CD4-positive, alpha-beta T cell treated with Interleukin-1 beta for 1 hour (primary cell): Measurements from ENCODE around the gene HDAC11.
"Not testable (repeated sequence)": the region's sequence is repeated elsewhere in the genome, so short reads cannot be mapped to it uniquely, and the experiment has no call there.

ENCODE experiments used
- DNase-seq, 2 donors: peaks; one replicate each; pipeline ENCODE4 v3.0.0-alpha.2; 2020 to 2022

The HDAC11 gene

DNA sequence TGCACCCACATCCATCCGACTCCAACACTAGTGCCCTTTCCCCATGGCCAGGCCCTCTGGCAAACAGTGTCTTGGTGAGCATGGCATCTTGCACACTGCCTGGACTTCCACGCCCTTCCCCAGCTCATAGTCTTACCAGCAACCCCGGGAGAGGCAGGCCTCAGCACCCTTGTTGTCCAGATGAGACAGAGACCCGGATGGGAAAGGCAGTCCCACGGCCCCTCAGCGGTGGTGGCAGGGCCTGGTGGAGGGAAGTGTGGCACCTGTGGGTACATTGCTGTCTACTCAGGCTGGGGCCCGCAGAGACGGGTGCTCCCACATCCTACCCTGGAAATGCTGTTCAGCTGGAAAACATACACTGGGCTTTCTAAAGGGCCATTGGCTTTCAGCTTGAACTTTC, 28.4 kb downstream of the HDAC11 start:
- DNase-seq: no peak

DNA sequence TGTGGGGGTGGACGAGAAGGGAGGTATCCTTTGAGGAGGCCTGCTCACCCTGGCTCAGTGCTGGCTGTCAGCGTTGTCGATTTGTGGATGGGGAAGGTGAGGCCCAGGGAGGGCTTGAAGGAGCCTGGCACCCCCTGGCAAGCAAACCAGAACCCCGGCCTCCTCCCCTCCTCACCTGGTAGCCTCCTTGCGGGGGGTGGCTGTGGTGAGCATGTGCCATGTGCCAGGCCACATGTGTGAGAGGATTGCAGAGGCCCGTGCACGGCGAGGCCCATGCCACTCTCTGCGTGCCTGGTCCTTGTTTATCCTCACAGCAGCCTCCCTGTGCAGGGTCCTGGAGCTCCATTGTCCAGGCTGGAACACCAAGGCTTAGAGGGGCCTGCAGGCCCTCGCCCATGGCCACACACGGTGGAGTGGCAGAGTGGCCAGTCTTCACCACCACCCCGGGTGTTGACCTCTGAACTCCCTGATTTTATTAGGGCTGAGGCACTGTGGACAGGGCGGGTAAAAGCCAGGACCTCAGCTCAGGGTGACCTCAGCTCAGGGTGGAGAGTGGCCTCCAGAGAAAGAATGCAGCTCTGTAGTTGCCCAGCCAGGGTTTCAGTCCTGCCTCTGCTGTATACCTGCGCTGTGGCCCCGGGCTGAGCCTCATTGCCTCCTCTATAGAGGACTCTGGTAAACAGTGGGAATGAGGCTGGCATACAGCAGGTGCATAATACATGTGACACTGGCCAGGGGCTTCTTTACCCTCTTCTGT, 29.1 kb downstream of the HDAC11 start:
- no peak for DNase-seq

DNA sequence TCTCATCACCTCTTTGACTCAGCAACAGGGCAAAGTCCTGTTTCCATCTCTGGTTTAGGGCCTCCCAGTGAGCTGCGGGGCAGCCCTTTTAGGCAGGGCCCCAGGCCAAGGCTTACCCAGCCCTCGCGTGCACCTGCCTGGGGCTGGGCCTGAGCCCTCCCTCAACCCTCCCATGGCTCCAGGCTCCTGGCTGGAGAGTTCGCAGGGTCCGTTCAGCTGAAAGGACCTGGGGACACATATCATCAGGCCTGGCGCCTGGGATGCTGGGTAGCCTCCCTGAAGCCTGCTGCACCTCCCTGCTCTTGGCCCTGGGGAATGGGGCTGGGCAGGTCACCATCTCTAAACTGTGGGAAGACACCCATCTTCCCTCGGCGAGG, 29.7 kb downstream of the HDAC11 start:
- DNase-seq: no peak

DNA sequence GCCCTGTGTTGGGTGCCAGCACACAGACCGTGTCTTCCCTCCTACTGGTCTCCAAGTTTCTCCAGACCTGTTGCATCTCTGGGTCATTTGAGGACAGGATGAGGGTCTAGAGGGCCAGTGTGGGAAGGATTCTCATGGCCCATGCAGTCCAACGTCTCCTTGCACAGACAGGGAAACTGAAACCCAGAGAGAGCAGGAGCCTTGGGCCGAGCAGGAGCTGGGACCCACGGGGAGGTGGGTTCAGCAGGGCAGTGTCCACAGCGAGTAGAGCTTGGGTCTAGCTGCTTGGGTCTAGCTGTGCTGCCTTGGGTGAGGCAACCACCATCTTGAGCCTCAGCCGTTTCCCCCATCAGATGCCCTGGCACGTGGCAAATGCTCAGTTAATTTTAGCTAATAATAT, 32.3 kb downstream of the HDAC11 start:
- DNase-seq: no peak

DNA sequence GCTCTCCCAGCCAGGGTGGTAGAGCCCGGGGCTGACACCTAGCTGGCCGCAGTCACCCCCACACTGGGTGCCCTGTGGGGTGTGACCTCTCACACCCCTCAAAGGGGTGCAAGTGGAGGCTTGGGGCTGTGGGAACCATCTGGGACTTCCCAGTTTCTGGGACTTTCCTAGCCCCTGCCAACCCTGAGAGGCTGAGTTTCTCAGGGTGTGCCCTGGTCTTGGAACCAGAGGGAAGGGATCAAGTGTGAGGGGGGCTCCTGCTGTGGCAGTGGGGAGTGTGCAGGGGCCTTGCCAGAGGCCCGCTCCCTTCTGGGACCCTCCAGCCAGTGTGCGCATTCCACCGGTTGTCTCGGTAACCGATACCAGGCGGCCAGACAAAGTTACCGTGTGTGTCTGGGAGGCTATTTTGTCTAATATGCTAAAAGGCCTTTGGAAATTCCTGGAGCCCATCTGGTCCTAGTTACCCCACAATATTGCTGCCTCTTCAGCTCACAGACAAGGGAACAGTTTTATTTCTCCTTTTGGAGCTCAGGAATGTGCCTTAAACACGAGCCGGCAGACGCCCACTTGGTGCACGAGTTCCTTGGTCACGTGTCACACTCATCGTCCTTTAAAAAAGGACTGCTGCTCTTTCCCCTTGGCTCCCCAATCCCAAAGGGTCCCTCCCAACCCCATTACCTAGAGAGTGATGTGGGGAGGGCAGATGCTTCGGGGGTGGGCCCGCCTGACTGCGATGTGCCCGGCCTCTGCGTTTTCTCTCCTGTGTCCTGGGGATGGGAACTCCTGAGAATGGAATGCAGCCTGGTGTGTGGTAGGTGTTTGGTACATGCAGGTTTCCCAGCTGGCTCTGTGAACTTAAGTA, 33.2 kb downstream of the HDAC11 start:
- no peak for DNase-seq

DNA sequence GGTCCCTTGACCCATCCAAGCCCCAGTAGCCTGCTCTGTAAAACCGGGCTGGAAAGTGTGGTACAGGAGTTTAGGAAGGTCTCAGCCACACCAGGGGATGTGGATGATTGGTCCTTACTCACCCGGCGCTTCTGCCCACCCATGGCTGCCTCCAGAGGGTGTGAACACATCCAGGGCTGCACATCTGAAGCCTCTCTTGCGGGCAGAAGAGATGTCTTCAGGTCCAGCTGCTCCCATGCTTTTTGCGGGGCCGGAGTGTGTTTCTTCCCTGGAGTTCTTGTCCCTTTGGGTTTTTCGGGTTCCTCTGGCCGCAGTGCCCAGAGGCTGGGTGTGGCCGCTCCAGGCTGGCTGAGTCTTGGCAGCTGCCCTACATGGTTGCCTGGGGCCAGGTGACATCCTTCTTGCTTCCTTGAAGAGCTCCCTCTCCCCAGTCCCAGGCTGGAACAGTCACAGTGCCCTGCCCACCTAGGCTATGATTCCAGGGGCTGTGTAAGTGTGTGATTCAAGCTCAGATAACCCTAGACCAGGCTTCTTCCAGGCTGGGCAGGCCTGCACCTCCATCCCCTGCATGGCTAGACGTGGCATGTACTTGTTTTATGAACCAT, 33.9 kb downstream of the HDAC11 start:
- no peak for DNase-seq

DNA sequence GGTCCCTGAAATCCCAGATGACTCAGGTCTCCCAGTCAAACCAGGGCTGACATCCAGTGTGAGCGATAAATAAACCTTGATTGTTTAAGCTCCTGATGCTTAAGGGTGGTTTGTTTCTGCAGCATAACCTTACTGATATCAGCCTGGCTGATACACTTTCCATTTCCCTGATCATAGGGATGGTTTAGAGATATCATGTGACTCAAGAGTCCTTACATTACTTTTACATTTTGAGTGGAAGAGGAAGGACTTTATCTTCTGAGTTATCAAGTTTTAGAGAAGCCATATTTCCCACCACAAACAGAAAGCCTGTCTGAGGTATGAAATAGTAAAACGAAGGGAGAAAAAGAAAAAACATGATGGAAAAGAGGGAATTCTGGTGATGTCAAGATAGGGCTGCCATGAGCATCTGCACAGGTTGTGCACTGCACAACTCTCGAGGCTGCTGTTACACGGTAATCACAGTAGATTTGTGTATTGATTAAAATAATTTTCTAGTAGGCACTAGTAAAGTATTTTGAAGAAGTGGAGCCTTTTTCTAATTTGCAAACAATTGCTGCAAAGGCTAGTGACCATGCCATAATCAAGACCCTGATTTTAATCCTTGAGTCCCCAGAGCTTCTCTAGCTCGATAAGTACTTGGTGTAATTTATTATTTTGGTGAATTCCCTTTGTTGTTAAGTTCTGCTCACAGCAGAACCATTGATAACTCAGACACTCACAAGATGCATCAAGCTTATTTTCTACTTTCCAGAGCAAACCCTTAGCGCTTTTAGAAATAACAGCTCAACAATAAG, 34.7 kb downstream of the HDAC11 start:
- no peak for DNase-seq

DNA sequence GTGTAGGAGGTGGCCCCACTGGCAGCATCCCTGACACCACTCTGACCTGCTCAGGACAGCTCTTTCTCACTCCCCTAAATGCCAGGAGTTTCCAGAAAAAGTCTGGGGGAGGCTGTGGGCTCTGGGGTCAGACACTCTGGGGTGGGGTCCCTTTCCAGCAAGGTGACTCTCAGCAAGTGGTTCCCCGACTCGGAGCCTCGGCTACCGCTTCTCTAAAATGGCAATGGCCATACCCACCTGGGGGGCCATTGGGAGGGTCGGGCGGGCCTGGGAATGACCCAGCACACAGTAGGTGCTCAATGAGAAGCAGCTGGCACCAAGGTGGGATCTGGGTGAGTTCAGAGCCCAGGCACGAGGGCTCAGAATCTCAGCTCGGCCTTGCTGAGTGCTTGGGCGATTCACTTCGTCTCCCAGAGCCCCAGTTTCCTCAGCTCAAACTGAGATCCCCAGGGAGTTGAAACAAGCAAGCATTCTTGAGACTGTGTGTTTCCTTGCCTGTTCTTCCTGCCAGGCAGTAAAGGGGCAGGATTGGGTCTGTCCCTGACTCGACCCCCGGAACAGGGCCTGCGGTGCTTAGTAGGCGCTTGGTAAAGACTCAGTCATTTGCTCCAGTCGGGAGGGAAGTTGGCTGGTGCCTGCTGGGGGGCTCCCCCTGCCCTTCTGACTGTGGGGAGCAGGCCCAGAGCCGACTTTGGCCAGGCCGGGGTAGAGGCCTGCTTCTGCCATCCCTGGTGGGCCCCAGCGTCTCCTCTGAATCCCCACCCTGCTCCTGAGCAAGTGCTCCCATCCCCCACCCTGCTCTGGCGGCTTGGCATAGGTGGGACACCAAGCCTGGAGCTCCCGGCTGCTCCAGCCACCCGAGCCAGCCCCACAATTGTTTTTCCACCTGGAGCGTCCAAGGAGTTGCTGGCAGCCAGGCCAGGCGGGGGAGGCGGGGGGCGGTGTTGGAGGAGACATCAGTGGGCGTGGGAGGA, 36.0 kb downstream of the HDAC11 start:
- no peak for DNase-seq

DNA sequence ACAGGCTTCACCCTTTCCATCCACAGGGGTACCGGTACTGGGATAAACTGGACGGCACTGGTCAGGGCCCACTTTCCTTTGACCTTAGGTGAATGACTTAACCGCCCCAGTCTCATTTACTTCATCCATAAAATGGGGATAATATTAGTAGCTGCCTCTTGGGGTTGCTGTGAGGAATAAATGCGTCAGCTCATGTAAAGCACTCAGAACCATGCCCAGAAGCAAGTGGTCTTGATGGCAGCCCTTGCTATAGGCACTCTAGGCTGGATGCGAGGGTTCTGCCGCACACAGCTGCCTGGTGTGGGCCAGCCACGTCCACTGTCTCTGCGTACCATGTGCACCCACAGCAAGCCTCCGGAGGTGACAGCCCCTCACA, 36.6 kb downstream of the HDAC11 start:
- DNase-seq: no peak

DNA sequence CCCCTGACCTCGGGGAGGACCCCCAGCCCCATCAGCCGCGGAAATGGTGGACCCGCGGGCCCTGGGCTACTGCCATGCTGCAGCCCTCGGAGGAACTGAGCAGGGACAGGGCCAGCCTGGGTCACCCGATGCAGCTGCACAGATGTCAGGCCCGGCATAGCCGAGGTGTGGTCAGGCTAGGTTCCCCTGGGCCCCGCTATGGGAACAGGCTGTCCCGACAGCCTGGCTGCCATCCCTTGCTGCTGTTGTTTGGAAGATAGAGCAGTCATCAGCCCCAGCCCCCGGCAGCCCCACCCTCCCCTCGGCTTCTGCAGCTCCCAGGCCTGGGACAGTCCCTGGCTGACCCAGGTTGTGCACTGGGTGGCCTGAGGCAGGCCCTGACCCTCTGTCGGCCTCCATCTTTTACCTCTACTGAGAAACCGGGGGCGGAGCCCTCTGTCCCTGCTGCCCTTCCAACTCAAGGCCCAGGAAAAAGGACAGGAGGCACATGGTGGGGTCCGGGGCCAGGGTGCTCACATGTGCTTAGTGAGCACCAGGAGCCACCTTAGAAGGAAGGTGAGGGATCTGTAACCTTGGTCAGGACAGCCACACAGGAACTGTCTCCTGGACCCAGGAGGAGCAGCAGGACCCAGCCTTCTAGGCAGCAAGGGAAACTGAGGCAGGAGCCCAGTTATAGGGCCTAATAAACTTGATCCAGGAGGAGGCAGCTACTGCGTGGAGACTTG, 37.3 kb downstream of the HDAC11 start:
- DNase-seq: no peak

DNA sequence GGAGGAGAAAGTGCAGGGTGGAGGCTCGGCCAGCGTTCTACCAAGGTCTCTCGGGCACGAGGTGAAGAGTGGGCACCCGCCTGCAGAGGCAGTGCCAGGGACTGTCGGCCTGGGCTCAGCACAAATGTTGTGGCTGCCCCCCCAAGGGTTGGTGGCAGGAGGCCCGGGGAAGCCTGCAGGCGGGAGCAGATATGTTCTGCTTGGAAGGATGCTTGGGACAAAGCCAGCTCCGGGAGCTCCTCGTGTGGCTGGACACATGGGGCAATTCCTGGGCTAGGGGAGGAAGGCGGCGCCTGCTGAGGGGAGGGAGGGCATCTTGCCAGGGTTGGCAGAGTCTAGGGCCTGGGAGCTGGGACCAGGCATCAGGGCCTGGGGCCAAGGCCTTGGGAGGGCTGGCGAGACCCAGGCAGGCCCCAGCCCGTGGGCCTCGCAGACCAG, 38.4 kb downstream of the HDAC11 start:
- no peak for DNase-seq

DNA sequence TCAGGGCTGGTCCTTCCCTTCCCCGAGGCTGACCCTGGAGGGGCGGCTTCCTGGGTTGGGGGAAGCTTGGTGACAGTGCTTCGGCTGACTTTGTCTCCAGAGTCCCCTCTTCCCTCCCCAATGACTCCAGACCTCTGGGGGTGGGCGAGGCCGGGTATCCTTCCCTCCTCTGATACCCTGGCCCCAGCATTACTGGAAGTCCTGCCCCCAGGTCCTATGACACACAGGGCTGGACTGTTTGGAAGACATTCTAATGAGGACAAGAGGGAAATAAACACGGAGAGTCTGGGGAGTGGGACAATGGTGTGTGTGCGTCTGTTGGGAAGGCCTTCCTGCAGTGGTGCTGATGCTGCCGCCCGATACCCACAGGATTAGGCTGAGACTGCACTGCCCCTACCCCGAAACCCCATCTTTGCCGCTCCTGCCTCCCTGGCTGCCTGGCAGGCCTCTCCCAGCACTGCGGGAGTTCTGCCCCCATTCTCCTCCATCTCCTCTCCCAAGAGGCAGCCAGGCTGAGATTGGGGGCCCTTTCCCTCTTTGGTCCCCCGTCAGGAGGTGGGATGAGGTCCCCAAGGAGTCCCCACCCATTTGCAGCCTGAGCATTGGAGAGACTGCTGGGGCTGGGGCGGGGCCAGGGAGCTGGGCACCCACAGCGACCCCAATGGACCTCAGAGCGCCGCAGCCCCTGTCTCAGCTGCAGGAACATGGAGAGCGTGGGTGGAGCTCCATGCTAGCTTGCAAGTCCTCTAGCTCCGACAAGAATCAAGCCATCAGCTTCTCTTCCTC, 39.1 kb downstream of the HDAC11 start:
- no peak for DNase-seq

DNA sequence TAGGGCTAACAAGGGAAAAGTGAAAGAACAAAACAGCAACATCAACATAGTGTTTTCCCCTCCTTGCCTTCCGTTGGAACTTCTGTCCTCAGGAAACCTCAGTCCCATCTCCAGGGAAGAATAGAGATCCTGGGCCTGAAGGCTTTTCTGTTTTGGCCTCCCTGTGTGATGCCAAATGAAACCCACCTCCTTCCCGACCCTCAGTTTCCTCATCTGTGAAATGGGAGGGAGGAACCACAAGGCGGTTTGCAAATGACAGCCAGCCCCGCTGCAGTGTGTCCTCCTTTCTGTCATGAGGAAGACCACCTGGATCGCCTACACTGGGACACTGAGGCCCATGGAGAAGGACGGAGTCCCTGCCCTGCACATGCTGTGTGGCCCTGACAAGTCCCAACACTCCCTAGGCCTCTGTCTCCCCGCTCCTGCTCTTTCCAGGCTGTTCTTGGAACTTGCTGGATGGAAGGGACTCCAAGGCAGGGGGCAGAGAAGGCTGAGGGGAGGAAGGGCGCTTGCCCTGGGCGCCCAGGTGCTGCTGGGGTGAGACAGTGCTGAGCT, 40.3 kb downstream of the HDAC11 start:
- no peak for DNase-seq

DNA sequence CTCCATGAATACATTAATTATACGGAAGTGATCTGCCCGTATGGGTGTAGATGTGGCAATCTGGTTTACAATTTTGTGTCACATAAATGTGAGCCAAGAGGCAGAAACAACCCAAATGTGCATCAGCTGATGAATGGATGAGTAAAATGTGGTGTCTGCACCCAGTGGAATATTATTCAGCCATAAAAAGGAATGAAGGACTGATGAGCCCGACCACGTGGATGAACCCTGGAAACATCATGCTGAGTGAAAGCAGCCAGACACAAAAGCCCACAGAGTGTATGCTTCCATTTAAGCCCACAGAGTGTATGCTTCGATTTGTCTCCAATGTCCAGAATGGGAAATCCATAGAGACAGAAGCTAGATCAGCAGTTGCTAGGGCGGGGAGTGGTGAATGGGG, 41.2 kb downstream of the HDAC11 start:
- no peak for DNase-seq

DNA sequence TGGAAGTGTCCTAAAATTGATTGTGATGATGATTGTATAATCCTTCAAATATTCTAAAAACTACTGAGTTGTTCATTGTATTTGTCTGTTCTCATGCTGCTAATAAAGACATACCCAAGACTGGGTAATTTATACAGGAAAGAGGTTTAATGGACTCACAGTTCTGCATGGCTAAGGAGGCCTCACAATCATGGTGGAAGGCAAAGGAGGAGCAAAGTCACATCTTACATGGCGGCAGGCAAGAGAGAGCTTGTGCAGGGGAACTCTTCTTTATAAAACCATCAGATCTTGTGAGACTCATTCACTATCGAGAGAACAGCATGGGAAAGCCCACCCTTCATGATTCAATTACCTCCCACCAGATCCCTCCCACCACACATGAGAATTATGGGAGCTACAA, 41.6 kb downstream of the HDAC11 start:
- not testable (repeated sequence) for DNase-seq

DNA sequence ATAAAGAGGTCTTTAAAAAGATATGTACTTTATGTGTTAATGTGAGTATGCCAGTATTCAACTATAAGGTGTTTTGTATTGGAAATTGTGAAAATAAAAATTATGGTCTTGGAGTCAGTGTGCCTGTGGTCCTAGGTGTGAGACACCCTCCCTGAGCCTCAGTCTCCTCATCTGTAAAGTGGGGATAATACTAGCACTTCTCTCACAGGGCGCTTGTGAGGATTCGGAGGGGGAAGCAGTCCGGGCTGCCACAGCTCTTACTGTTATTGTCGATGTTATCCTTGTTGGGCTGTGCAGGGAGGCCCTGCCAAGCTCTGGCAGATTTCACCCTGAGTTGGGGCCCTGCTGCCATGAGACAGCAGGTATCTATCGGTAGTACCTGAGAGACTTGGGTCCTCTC, 42.1 kb downstream of the HDAC11 start:
- DNase-seq: no peak

DNA sequence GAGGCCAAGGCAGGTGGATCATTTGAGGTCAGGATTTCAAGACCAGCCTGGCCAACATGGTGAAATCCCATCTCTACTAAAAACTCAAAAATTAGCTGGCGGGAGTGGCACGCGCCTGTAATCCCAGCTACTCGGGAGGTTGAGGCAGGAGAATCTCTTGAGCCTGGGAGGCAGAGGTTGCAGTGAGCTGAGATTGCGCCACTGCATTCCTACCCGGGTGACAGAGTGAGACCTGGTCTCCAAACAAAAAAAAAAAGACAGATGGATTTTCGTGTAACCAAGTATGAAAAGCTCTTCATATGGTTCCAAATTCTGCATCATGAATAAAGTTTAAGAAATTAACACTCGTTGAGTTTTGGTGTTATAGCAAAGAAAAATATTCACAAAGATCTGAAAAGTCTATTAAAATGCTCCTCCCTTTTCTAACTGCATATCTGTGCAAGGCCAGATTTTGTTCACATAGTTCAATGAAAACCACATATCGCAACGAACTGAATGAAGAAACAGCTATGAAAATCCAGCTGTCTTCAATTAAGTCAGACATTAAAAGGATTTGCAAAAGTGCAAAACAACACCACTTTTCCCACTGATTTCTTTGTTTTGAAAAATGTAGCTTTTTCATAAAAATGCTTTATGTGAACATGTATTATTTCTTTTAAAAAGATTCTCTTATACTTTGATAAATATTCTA, 45.0 kb downstream of the HDAC11 start:
- DNase-seq: no peak

DNA sequence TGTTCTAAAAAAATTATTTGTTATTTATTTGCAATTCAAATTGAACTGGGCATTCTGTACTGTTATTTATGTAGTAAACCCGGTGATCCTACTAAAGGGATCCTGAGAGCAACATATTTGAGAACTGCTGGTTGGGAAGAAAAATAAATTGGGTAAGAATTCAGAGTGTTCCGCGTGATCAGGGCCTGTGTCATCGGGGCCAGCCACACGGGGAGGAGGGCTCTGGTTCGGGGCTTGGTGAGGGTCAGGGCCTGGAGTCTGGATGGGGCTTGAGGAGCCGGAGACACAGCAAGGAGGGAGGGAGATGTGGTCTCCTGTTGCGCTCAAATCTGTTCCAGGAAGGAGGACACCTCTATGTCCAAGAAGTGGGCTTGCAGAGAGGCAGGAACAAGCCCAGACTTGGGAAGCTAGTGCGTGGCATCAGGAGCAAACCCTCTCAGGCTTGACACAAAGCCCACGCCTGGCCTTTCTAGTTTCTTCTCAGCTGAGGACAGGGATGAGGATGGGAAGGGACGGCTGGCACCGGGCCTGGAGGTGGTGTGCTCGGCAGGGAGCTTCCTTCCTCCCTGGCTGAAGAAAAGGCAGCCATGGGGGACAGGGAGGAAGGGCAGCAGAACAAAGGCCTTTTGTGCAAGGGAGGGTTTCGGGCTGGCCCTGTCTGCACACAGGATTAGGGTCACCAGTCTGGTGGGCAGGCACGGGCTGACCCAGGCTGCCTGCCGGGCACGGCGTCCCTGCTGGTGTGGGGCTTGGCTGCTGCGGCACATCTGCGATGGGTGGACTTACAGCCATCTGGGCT, 45.9 kb downstream of the HDAC11 start:
- no peak for DNase-seq

DNA sequence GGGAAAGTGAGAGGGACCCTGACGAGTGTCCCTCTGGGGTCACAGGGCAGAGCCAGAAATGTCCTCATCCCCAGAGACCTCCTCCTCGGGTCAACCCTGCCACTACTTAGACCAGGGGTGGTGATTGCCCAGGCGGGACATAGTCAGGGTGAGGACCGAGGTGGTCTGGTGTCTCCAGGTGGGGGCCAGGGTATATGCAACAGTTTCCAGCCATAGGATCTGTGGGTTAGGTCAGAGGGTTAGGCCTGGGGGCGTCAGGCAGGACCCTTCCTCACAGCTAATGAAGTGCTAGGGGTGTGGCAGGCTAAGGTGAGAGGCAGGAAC, 46.5 kb downstream of the HDAC11 start:
- DNase-seq: no peak
